IMR-90 (cell line): ENCODE data around the gene KDELR1. TPM values are rescaled to one million over a fixed set of nuclear protein-coding genes. Genes with fewer than 3 reads are reported as not detected.

Source experiments
- ATAC-seq: fragments of 200-7000 bp; cut with Tn5 transposase; 2 replicates; pipeline ENCODE4 v1.9.1; 2020; ENCODE audit warnings: low read depth, mild to moderate bottlenecking, moderate library complexity
- BruUV-seq: library from RNA; stranded (reverse); fragments of 400-500 nt; replicated peaks from 2 replicates; lab custom pipeline; 2021; lab: Mats Ljungman, UMichigan
- CTCF ChIA-PET: fragments of 300-600 bp; formaldehyde crosslinking; extraction: SDS; loops from one replicate; lab custom pipeline; 2021; ENCODE audit warnings: antibody characterized with exemption; lab: Yijun Ruan, JAX
- POLR2A ChIA-PET: fragments of 300-600 bp; sonication (Branson Sonifier 250); formaldehyde crosslinking; loops from one replicate; lab custom pipeline; 2022; ENCODE audit warnings: antibody characterized with exemption; ENCODE audit not compliant: unreplicated experiment; lab: Charles Lee
- DNase-seq: peaks from one replicate; pipeline ENCODE4 v3.0.0; 2013
- H2AFZ ChIP-seq: replicated peaks from 2 replicates; pipeline ENCODE3; 2013; ENCODE audit warnings: low read length, mild to moderate bottlenecking; ENCODE audit not compliant: poor library complexity
- H2AK5ac ChIP-seq: 2 replicates; pipeline ENCODE4 v1.6.1; 2013; ENCODE audit warnings: low read depth, low read length, inconsistent platforms
- H2AK9ac ChIP-seq: replicated peaks from 2 replicates; pipeline ENCODE3; 2013; ENCODE audit warnings: mild to moderate bottlenecking, low read depth, low read length, moderate library complexity; ENCODE audit not compliant: poor library complexity
- H2BK120ac ChIP-seq: 2 replicates; pipeline ENCODE4 v1.6.1; 2013; ENCODE audit warnings: low read depth, low read length, inconsistent platforms
- H2BK15ac ChIP-seq: 3 replicates; pipeline ENCODE4 v1.6.1; 2013; ENCODE audit warnings: low read depth, low read length, inconsistent platforms
- H2BK20ac ChIP-seq: 2 replicates; pipeline ENCODE4 v1.6.1; 2013; ENCODE audit warnings: low read depth, mild to moderate bottlenecking, inconsistent platforms, low read length, moderate library complexity
- H2BK5ac ChIP-seq: 2 replicates; pipeline ENCODE4 v1.6.1; 2013; ENCODE audit warnings: mild to moderate bottlenecking, low read depth, low read length, inconsistent platforms; ENCODE audit not compliant: poor library complexity, severe bottlenecking
- H3K14ac ChIP-seq: replicated peaks from 2 replicates; pipeline ENCODE4 v1.6.1; 2013; ENCODE audit warnings: low read depth, low read length, inconsistent platforms
- H3K18ac ChIP-seq: 2 replicates; pipeline ENCODE4 v1.6.1; 2013; ENCODE audit warnings: low read depth, low read length, control low read depth
- H3K23ac ChIP-seq: 2 replicates; pipeline ENCODE4 v1.6.1; 2013; ENCODE audit warnings: low read depth, low read length, inconsistent platforms
- H3K27ac ChIP-seq: 2 replicates; pipeline ENCODE4 v1.5.1; 2013; ENCODE audit warnings: mild to moderate bottlenecking, control low read depth, low read length; ENCODE audit not compliant: insufficient read depth
- H3K27me3 ChIP-seq: 2 replicates; pipeline ENCODE4 v1.6.1; 2013; ENCODE audit warnings: low read length; ENCODE audit not compliant: control insufficient read depth, insufficient read depth
- H3K36me3 ChIP-seq: 2 replicates; pipeline ENCODE4 v1.6.1; 2013; ENCODE audit warnings: low read length, mixed read lengths; ENCODE audit not compliant: control insufficient read depth, insufficient read depth
- H3K4ac ChIP-seq: 2 replicates; pipeline ENCODE4 v1.6.1; 2013; ENCODE audit warnings: low read depth, low read length, inconsistent platforms
- H3K4me1 ChIP-seq: 2 replicates; pipeline ENCODE4 v1.6.1; 2013; ENCODE audit warnings: low read length, mixed read lengths; ENCODE audit not compliant: control insufficient read depth, insufficient read depth
- H3K4me2 ChIP-seq: 2 replicates; pipeline ENCODE4 v1.6.1; 2013; ENCODE audit warnings: low read depth, mild to moderate bottlenecking, control low read depth, low read length, moderate library complexity
- H3K4me3 ChIP-seq: 2 replicates; pipeline ENCODE4 v1.5.1; 2013; ENCODE audit warnings: low read depth, mild to moderate bottlenecking, control low read depth, low read length, moderate library complexity; ENCODE audit not compliant: insufficient read depth
- H3K56ac ChIP-seq: 2 replicates; pipeline ENCODE4 v1.6.1; 2013; ENCODE audit warnings: low read length, inconsistent platforms; ENCODE audit not compliant: insufficient read depth; ENCODE audit errors: extremely low read depth
- H3K79me1 ChIP-seq, 2 experiments: 2 replicates each; pipeline ENCODE4 v1.6.1; 2013; ENCODE audit warnings: low read length in 2 of 2, inconsistent platforms in 1 of 2, low read depth in 1 of 2
- H3K9ac ChIP-seq: 2 replicates; pipeline ENCODE4 v1.6.1; 2013; ENCODE audit warnings: low read depth, low read length, control low read depth
- H3K9me1 ChIP-seq: 2 replicates; pipeline ENCODE4 v1.6.1; 2013; ENCODE audit warnings: low read length, inconsistent platforms; ENCODE audit not compliant: insufficient read depth
- H3K9me3 ChIP-seq: 2 replicates; pipeline ENCODE4 v1.6.1; 2013; ENCODE audit warnings: low read length; ENCODE audit not compliant: control insufficient read depth, insufficient read depth
- H4K20me1 ChIP-seq: 2 replicates; pipeline ENCODE4 v1.6.1; 2013; ENCODE audit warnings: low read length, inconsistent platforms; ENCODE audit not compliant: insufficient read depth
- H4K5ac ChIP-seq: 2 replicates; pipeline ENCODE4 v1.6.1; 2013; ENCODE audit warnings: mild to moderate bottlenecking, low read depth, low read length, control low read depth
- H4K8ac ChIP-seq, 2 experiments: 2 replicates each; pipeline ENCODE4 v1.6.1; 2013; ENCODE audit warnings: low read depth in 2 of 2, low read length in 2 of 2, control low read depth in 1 of 2, inconsistent platforms in 1 of 2
- H4K91ac ChIP-seq: 2 replicates; pipeline ENCODE4 v1.6.1; 2013; ENCODE audit warnings: low read depth, low read length, inconsistent platforms; ENCODE audit not compliant: insufficient read depth
- BHLHE40 ChIP-seq: fragments of 150-350 bp; IDR thresholded peaks from 2 replicates; pipeline ENCODE4 v1.6.1; 2016; ENCODE audit warnings: mild to moderate bottlenecking, low read depth, low read length
- CEBPB ChIP-seq: IDR thresholded peaks from 2 replicates; pipeline ENCODE4 v1.6.1; 2012; ENCODE audit warnings: low read depth, low read length, improper control_type of control experiment
- CHD1 ChIP-seq: IDR thresholded peaks from 2 replicates; pipeline ENCODE4 v1.6.1; 2012; ENCODE audit warnings: low read depth, low read length, improper control_type of control experiment
- CTCF ChIP-seq: conservative IDR thresholded peaks from 2 replicates; pipeline ENCODE4 v1.5.1; 2012; ENCODE audit warnings: mild to moderate bottlenecking, low read depth, low read length, improper control_type of control experiment
- ELK1 ChIP-seq: fragments of 150-350 bp; IDR thresholded peaks from 2 replicates; pipeline ENCODE4 v1.6.1; 2016; ENCODE audit warnings: low read depth, mild to moderate bottlenecking, low read length, moderate library complexity, borderline replicate concordance
- MAFK ChIP-seq: IDR thresholded peaks from 2 replicates; pipeline ENCODE4 v1.6.1; 2012; ENCODE audit warnings: low read depth, low read length, improper control_type of control experiment
- MAZ ChIP-seq: IDR thresholded peaks from 2 replicates; pipeline ENCODE4 v1.6.1; 2012; ENCODE audit warnings: low read depth, mild to moderate bottlenecking, low read length, improper control_type of control experiment, moderate library complexity, borderline replicate concordance
- MXI1 ChIP-seq: IDR thresholded peaks from 2 replicates; pipeline ENCODE4 v1.6.1; 2012; ENCODE audit warnings: low read depth, mild to moderate bottlenecking, low read length, moderate library complexity, borderline replicate concordance
- NFE2L2 ChIP-seq: fragments of 150-350 bp; IDR thresholded peaks from 2 replicates; pipeline ENCODE4 v1.6.1; 2016; ENCODE audit warnings: low read depth, mild to moderate bottlenecking, low read length
- POLR2A ChIP-seq: IDR thresholded peaks from 2 replicates; pipeline ENCODE4 v1.6.1; 2012; ENCODE audit warnings: mild to moderate bottlenecking, low read depth, low read length
- RAD21 ChIP-seq: IDR thresholded peaks from 2 replicates; pipeline ENCODE4 v1.6.1; 2012; ENCODE audit warnings: low read length, improper control_type of control experiment
- RCOR1 ChIP-seq: IDR thresholded peaks from 2 replicates; pipeline ENCODE4 v1.6.1; 2012; ENCODE audit warnings: mild to moderate bottlenecking, low read length, improper control_type of control experiment; ENCODE audit not compliant: insufficient replicate concordance
- RFX5 ChIP-seq: IDR thresholded peaks from 2 replicates; pipeline ENCODE4 v1.8.0; 2012; ENCODE audit warnings: low read depth, mild to moderate bottlenecking, low read length, moderate library complexity
- SMC3 ChIP-seq: fragments of 150-350 bp; IDR thresholded peaks from 2 replicates; pipeline ENCODE4 v1.6.1; 2016; ENCODE audit warnings: low read depth, mild to moderate bottlenecking, antibody characterized with exemption, low read length, moderate library complexity
- USF2 ChIP-seq: fragments of 150-350 bp; IDR thresholded peaks from 2 replicates; pipeline ENCODE4 v1.6.1; 2017; ENCODE audit warnings: mild to moderate bottlenecking, antibody characterized with exemption, low read length, low read depth
- WGBS, 2 experiments: methylation state at CpG; one replicate each; pipeline versions ENCODE4 v1.1.5 to v1.1.7; 2013; ENCODE audit warnings: missing lambda C conversion rate in 2 of 2; ENCODE audit not compliant: insufficient read length in 1 of 2; ENCODE audit errors: extremely low coverage in 2 of 2; 5-methylcytosine and 5-hydroxymethylcytosine counted together
- dilution Hi-C: fragments of 300-500 bp; cut with HindIII; formaldehyde crosslinking; loops from one replicate; pipeline ENCODE4 v1.14.3; 2018; ENCODE audit warnings: low sequenced_read_pairs; ENCODE audit not compliant: unreplicated experiment
- in situ Hi-C: fragments of 300-500 bp; cut with MboI; formaldehyde crosslinking; loops from 3 replicates; pipeline ENCODE4 v1.14.3; 2019; ENCODE audit warnings: low sequenced_read_pairs, inconsistent platforms, mixed read lengths
- intact Hi-C: fragments of 100-400 bp; cut with micrococcal nuclease; formaldehyde crosslinking; loops from 2 replicates; pipeline ENCODE4 v1.10.0; 2022
- polyA plus RNA-seq, 3 experiments: library from polyadenylated mRNA; depleted of rRNA; stranded (reverse); fragments of >200 nt; gene quantifications; 2 replicates each; pipeline ENCODE4 v1.2.3, GENCODE V29; 2012; ENCODE audit warnings: low replicate concordance in 1 of 3
- total RNA-seq: library from RNA; depleted of rRNA; stranded (reverse); fragments of >200 nt; gene quantifications from 2 replicates; pipeline ENCODE4 v1.2.3, GENCODE V29; 2012

KDELR1 gene
- total and polyA plus RNA-seq, 2 of the 4 experiments (the other 2 are of a cell fraction), result 58.8 to 180 TPM

GRCh38 chr19:48371367-48371766 is 20.0 kb downstream of the KDELR1 start:
- no peak overlapping the region for H2BK5ac ChIP-seq
- H2AK5ac ChIP-seq, result no peak overlapping the region
- H4K20me1 ChIP-seq, result no peaks in the 10 kb centered on the region
- WGBS, 2 experiments, result 50% methylated on average over 2 of the region's 7 CpGs; no CpG with 5 or more reads in 1 of the 2 experiments
- DNase-seq (no peak), ATAC-seq (no peak)
- H3K27me3 ChIP-seq, result peaks cover 2% of the 10 kb centered on the region; the same call in 1 of the 2 replicates
- no peak overlapping the region for H2BK120ac ChIP-seq
- H2AK9ac ChIP-seq, result no peak overlapping the region
- no peak overlapping the region for H3K4me3 ChIP-seq
- ChIA-PET CTCF (interaction anchor here (0.6 to 0.8 kb wide), 2 partner anchors 20 to 31 kb away, joined by 3 to 7 read pairs; partner anchors contain the start of gene KDELR1), POLR2A (no interaction called here)
- H3K9me3 ChIP-seq, result no peaks in the 10 kb centered on the region
- dilution Hi-C loops, result no loop called here
- no peak overlapping the region for H4K91ac ChIP-seq
- in situ Hi-C loops, result no loop called here
- H3K36me3 ChIP-seq, result no peaks in the 10 kb centered on the region
- no peaks in the 10 kb centered on the region for H3K4me1 ChIP-seq
- no peak overlapping the region for H2BK15ac ChIP-seq
- H3K79me1 ChIP-seq, result no peaks in the 10 kb centered on the region
- TF ChIP-seq MXI1 (no peak), MAFK (no peak), ELK1 (no peak), SMC3 (no peak), RCOR1 (no peak), RFX5 (no peak), CTCF (no peak), CHD1 (no peak), RAD21 (no peak), NFE2L2 (no peak), POLR2A (no peak), USF2 (no peak), BHLHE40 (no peak), CEBPB (no peak), MAZ (no peak)
- no TSS peak for BruUV-seq
- no peak overlapping the region for H3K4me2 ChIP-seq
- no peak overlapping the region for H2AFZ ChIP-seq
- H2BK20ac ChIP-seq, result no peak overlapping the region
- no peak overlapping the region for H3K9ac ChIP-seq
- no peak overlapping the region for H4K5ac ChIP-seq
- no peak overlapping the region for H3K27ac ChIP-seq
- no peak overlapping the region for H4K8ac ChIP-seq
- H3K23ac ChIP-seq, result no peak overlapping the region
- H3K18ac ChIP-seq, result no peak overlapping the region
- no peak overlapping the region for H3K4ac ChIP-seq
- no peaks in the 10 kb centered on the region for H3K9me1 ChIP-seq
- intact Hi-C loops, result no loop called here
- no peak overlapping the region for H3K56ac ChIP-seq
- H3K14ac ChIP-seq, result no peak overlapping the region
